GM23338 (cell line): Measurements from ENCODE around the gene TAB3. TPM values are rescaled to one million over a fixed set of nuclear protein-coding genes. Genes with fewer than 3 reads are reported as not detected.

Experiments used
- ATAC-seq: fragments of 200-7000 bp; cut with Tn5 transposase; 3 replicates; pipeline ENCODE4 v1.9.1; 2020
- DNase-seq: peaks from one replicate; pipeline ENCODE4 v3.0.0-alpha.2; 2015; ENCODE audit warnings: low spot score
- H2AFZ ChIP-seq: fragments of 200-600 bp; sonication (generic); 2 replicates; pipeline ENCODE4 v1.8.0; 2016; ENCODE audit warnings: antibody characterized with exemption, mild to moderate bottlenecking, moderate library complexity
- H3F3A ChIP-seq: fragments of 200-600 bp; sonication (generic); replicated peaks from 2 replicates; pipeline ENCODE4 v1.8.0; 2017; ENCODE audit warnings: antibody characterized with exemption, mixed run types, low read depth
- H3K27ac ChIP-seq: fragments of 200-600 bp; sonication (generic); 2 replicates; pipeline ENCODE4 v1.6.1; 2016; ENCODE audit warnings: low read depth
- H3K27me3 ChIP-seq: fragments of 200-600 bp; sonication (generic); 2 replicates; pipeline ENCODE4 v1.8.0; 2016; ENCODE audit warnings: mild to moderate bottlenecking, mixed run types, moderate library complexity; ENCODE audit not compliant: insufficient read depth
- H3K36me3 ChIP-seq: fragments of 200-600 bp; sonication (generic); 2 replicates; pipeline ENCODE4 v1.8.0; 2016; ENCODE audit warnings: mild to moderate bottlenecking; ENCODE audit not compliant: insufficient read depth
- H3K4me1 ChIP-seq: fragments of 200-600 bp; sonication (generic); 2 replicates; pipeline ENCODE4 v1.8.0; 2016; ENCODE audit warnings: mild to moderate bottlenecking, moderate library complexity; ENCODE audit not compliant: insufficient read depth
- H3K4me2 ChIP-seq: fragments of 200-600 bp; sonication (generic); 2 replicates; pipeline ENCODE4 v1.7.1; 2017; ENCODE audit warnings: mixed run types
- H3K4me3 ChIP-seq: fragments of 200-600 bp; sonication (generic); 2 replicates; pipeline ENCODE4 v1.6.1; 2016; ENCODE audit warnings: mixed run types
- H3K79me2 ChIP-seq: fragments of 200-600 bp; sonication (generic); replicated peaks from 2 replicates; pipeline ENCODE4 v1.8.0; 2017; ENCODE audit warnings: mild to moderate bottlenecking; ENCODE audit not compliant: insufficient read depth
- H3K9me2 ChIP-seq: fragments of 200-600 bp; sonication (generic); 2 replicates; pipeline ENCODE4 v1.8.0; 2017; ENCODE audit not compliant: insufficient read depth
- H4K20me1 ChIP-seq: fragments of 200-600 bp; sonication (generic); replicated peaks from 2 replicates; pipeline ENCODE4 v1.8.0; 2017; ENCODE audit warnings: mild to moderate bottlenecking; ENCODE audit not compliant: insufficient read depth
- H3K27ac Mint-ChIP-seq: 2 replicates; pipeline ENCODE4 v1.8.0; 2020; ENCODE audit warnings: inconsistent platforms, mild to moderate bottlenecking, moderate library complexity, mixed read lengths
- H3K27me3 Mint-ChIP-seq: 3 replicates; pipeline ENCODE4 v1.8.0; 2022; ENCODE audit warnings: low read depth, mild to moderate bottlenecking, moderate library complexity, mixed read lengths, inconsistent platforms; ENCODE audit not compliant: insufficient read depth, poor library complexity
- H3K36me3 Mint-ChIP-seq: 3 replicates; pipeline ENCODE4 v1.8.0; 2021; ENCODE audit warnings: low read depth, mild to moderate bottlenecking, inconsistent platforms, moderate library complexity, mixed read lengths
- H3K4me1 Mint-ChIP-seq: 3 replicates; pipeline ENCODE4 v1.8.0; 2020; ENCODE audit warnings: mild to moderate bottlenecking, inconsistent platforms, mixed read lengths
- H3K4me3 Mint-ChIP-seq: 3 replicates; pipeline ENCODE4 v1.8.0; 2021; ENCODE audit warnings: moderate library complexity, mild to moderate bottlenecking, inconsistent platforms, mixed read lengths
- H3K9me3 Mint-ChIP-seq: 3 replicates; pipeline ENCODE4 v1.8.0; 2020; ENCODE audit warnings: moderate library complexity, mild to moderate bottlenecking, inconsistent platforms, mixed read lengths
- CREB1 ChIP-seq: fragments of 250-450 bp; sonication (Bioruptor Pico); IDR thresholded peaks from 2 replicates; pipeline ENCODE4 v1.5.0; 2020; ENCODE audit warnings: low read depth, mild to moderate bottlenecking, moderate library complexity
- CTCF ChIP-seq, 2 experiments: fragments of 200-600 bp in 1 of 2; sonication (generic) in 1 of 2; conservative IDR thresholded peaks; 2 replicates each; pipeline versions ENCODE4 v1.5.1 to v1.6.1; 2016 to 2017; ENCODE audit warnings: antibody characterized with exemption in 2 of 2, low read depth in 2 of 2, mild to moderate bottlenecking in 2 of 2, moderate library complexity in 1 of 2
- ETS1 ChIP-seq: IDR thresholded peaks from 2 replicates; pipeline ENCODE4 v1.6.1; 2016; ENCODE audit warnings: antibody characterized with exemption
- EZH2phosphoT487 ChIP-seq: fragments of 200-600 bp; sonication (generic); IDR thresholded peaks from one replicate; pipeline ENCODE4 v1.8.1; 2018; ENCODE audit warnings: antibody characterized with exemption; ENCODE audit not compliant: unreplicated experiment
- JUNB ChIP-seq: IDR thresholded peaks from one replicate; pipeline ENCODE4 v1.6.1; 2016; ENCODE audit warnings: antibody characterized with exemption; ENCODE audit not compliant: unreplicated experiment
- POLR2AphosphoS5 ChIP-seq: IDR thresholded peaks from 2 replicates; pipeline ENCODE4 v1.6.1; 2016; ENCODE audit warnings: antibody characterized with exemption, low read depth
- REST ChIP-seq: IDR thresholded peaks from one replicate; pipeline ENCODE4 v1.6.1; 2018; ENCODE audit warnings: antibody characterized with exemption; ENCODE audit not compliant: unreplicated experiment
- STAT1 ChIP-seq: IDR thresholded peaks from one replicate; pipeline ENCODE4 v1.6.1; 2016; ENCODE audit warnings: antibody characterized with exemption; ENCODE audit not compliant: unreplicated experiment
- ZNF331 ChIP-seq: fragments of 250-450 bp; sonication (Bioruptor Pico); IDR thresholded peaks from 2 replicates; pipeline ENCODE4 v1.5.0; 2020; ENCODE audit warnings: low read depth, mild to moderate bottlenecking, moderate library complexity
- polyA plus RNA-seq: library from polyadenylated mRNA; unstranded; fragments of >200 nt; fragmentation: Nextera tagmentation; extraction: Ambion mirVana; gene quantifications from 2 replicates; pipeline ENCODE4 v1.2.1, GENCODE V29; 2016
- total RNA-seq: library from RNA; depleted of rRNA; stranded (reverse); fragments of >200 nt; shearing (Covaris generic); gene quantifications from 2 replicates; pipeline ENCODE4 v1.2.3, GENCODE V29; 2014

TAB3 gene
- total and polyA plus RNA-seq, 2 experiments from 2014 or later = 4.4 to 21.7 TPM

- H3K27ac Mint-ChIP-seq = no peak overlapping the region
- DNase-seq = no peak
- Histone ChIP-seq H3F3A (no peaks in the 10 kb centered on the region), H3K79me2 (no peaks in the 10 kb centered on the region), H4K20me1 (no peaks in the 10 kb centered on the region), H3K27ac (no peak overlapping the region), H3K4me1 (no peaks in the 10 kb centered on the region), H3K36me3 (no peaks in the 10 kb centered on the region), H3K4me2 (no peak overlapping the region), H3K9me2 (no peaks in the 10 kb centered on the region), H3K4me3 (no peak overlapping the region), H3K27me3 (no peaks in the 10 kb centered on the region), H2AFZ (no peak overlapping the region)
- H3K4me1 Mint-ChIP-seq = no peaks in the 10 kb centered on the region; the same call in 2 of the 3 replicates
- H3K36me3 Mint-ChIP-seq = no peaks in the 10 kb centered on the region
- no peaks in the 10 kb centered on the region for H3K9me3 Mint-ChIP-seq
- H3K4me3 Mint-ChIP-seq = no peak overlapping the region
- TF ChIP-seq CREB1 (CRISPR knock-in tag) = no peak
- no peak for TF ChIP-seq CTCF (conservative IDR thresholded peaks at IDR 0.05; ENCODE audit: low read depth in 2 of 2)
- TF ChIP-seq EZH2phosphoT487 = no peak
- TF ChIP-seq POLR2AphosphoS5 = no peak
- no peak for TF ChIP-seq JUNB
- peaks cover 2% of the 10 kb centered on the region for H3K27me3 Mint-ChIP-seq
- no peak for ATAC-seq
Observed at GRCh38 chrX:30787012-30787411, 102.0 kb downstream of the TAB3 start.

- no peak overlapping the region for H3K4me3 ChIP-seq
- H2AFZ ChIP-seq = no peak overlapping the region
- no peak overlapping the region for H3K27ac ChIP-seq
- H3K27ac Mint-ChIP-seq = no peak overlapping the region
- no peaks in the 10 kb centered on the region for H3K9me2 ChIP-seq
- H3K27me3 ChIP-seq = no peaks in the 10 kb centered on the region
- no peaks in the 10 kb centered on the region for H3K4me1 ChIP-seq
- no peaks in the 10 kb centered on the region for H3K36me3 Mint-ChIP-seq
- no peak overlapping the region for H3K4me3 Mint-ChIP-seq
- H3K4me1 Mint-ChIP-seq = peaks cover 6% of the 10 kb centered on the region; the same call in 2 of the 3 replicates
- H3K36me3 ChIP-seq = no peaks in the 10 kb centered on the region
- H4K20me1 ChIP-seq = no peaks in the 10 kb centered on the region
- no peaks in the 10 kb centered on the region for H3F3A ChIP-seq
- ATAC-seq = no peak
- no peaks in the 10 kb centered on the region for H3K9me3 Mint-ChIP-seq
- no peak for DNase-seq
- H3K4me2 ChIP-seq = no peak overlapping the region
- no peaks in the 10 kb centered on the region for H3K79me2 ChIP-seq
- H3K27me3 Mint-ChIP-seq = peaks cover 2% of the 10 kb centered on the region
- TF ChIP-seq ETS1 (no peak), CTCF (conservative IDR thresholded peaks at IDR 0.05; ENCODE audit: low read depth in 2 of 2) (no peak), POLR2AphosphoS5 (no peak), REST (no peak), STAT1 (no peak), ZNF331 (CRISPR knock-in tag) (no peak), EZH2phosphoT487 (no peak), JUNB (no peak)
Observed at GRCh38 chrX:30786374-30786773, 102.7 kb downstream of the TAB3 start.
